ENCODE results near the gene KCTD20. TPM values are rescaled to one million over a fixed set of nuclear protein-coding genes. Genes with fewer than 3 reads are reported as not detected.
A peak's percentile ranks its signal among the peaks of the same experiment; 100 is the strongest.
"Not testable (repeated sequence)": the region's sequence is repeated elsewhere in the genome, so short reads cannot be mapped to it uniquely, and the experiment has no call there.

KCTD20 gene
- total RNA-seq, 6 experiments from 2014 or later, result 53.0 to 81.7 (median 65.4) TPM

- Mint-ChIP-seq H3K4me3 (no peak overlapping the region), H3K27me3 (ENCODE audit: insufficient read depth) (no peaks in the 10 kb centered on the region), H3K4me1 (ENCODE audit: low read depth) (peaks cover 20% of the 10 kb centered on the region)
Measured at GRCh38 chr6:36469148-36469661, 26.4 kb downstream of the KCTD20 start.

GRCh38 chr6:36469946-36470345 is 27.1 kb downstream of the KCTD20 start:
- no peak for DNase-seq
- Mint-ChIP-seq H3K4me3 (no peak overlapping the region), H3K27me3 (ENCODE audit: insufficient read depth) (no peaks in the 10 kb centered on the region), H3K36me3 (ENCODE audit: low read depth) (peaks cover 20% of the 10 kb centered on the region; the same call in 1 of the 2 replicates), H3K4me1 (ENCODE audit: low read depth) (peaks cover 14% of the 10 kb centered on the region), H3K9me3 (no peaks in the 10 kb centered on the region), H3K27ac (no peak overlapping the region)
- no peak for TF ChIP-seq CTCF (IDR thresholded peaks at IDR 0.05)

More at GRCh38 chr6:36469148-36469661, 26.4 kb downstream of the KCTD20 start:
- TF ChIP-seq CTCF (IDR thresholded peaks at IDR 0.05), result no peak
- H3K27ac Mint-ChIP-seq, result peak overlapping the region; percentile 22; the same call in 1 of the 2 replicates
- DNase-seq, result no peak
- peaks cover 13% of the 10 kb centered on the region for H3K36me3 Mint-ChIP-seq (ENCODE audit: low read depth)
- H3K9me3 Mint-ChIP-seq, result no peaks in the 10 kb centered on the region

- Mint-ChIP-seq H3K9me3 (no peaks in the 10 kb centered on the region), H3K36me3 (ENCODE audit: low read depth) (peaks cover 31% of the 10 kb centered on the region), H3K27ac (peak overlapping the region; percentile 32; the same call in 1 of the 2 replicates), H3K27me3 (ENCODE audit: insufficient read depth) (no peaks in the 10 kb centered on the region; the same call in 1 of the 2 replicates), H3K4me1 (ENCODE audit: low read depth) (peaks cover 23% of the 10 kb centered on the region), H3K4me3 (no peak overlapping the region)
- no peak for TF ChIP-seq CTCF (IDR thresholded peaks at IDR 0.05)
- no peak for DNase-seq
Measured at GRCh38 chr6:36478051-36478526, 35.3 kb downstream of the KCTD20 start.

GRCh38 chr6:36479256-36479655 is 36.5 kb downstream of the KCTD20 start:
- Mint-ChIP-seq H3K36me3 (ENCODE audit: low read depth) (peaks cover 39% of the 10 kb centered on the region), H3K27ac (peak overlapping the region; percentile 13; the same call in 1 of the 2 replicates), H3K4me1 (ENCODE audit: low read depth) (peaks cover 23% of the 10 kb centered on the region), H3K4me3 (no peak overlapping the region), H3K27me3 (ENCODE audit: insufficient read depth) (no peaks in the 10 kb centered on the region; the same call in 1 of the 2 replicates), H3K9me3 (no peaks in the 10 kb centered on the region)
- TF ChIP-seq CTCF (IDR thresholded peaks at IDR 0.05), result no peak
- DNase-seq, result peak; percentile 8

- H3K27ac Mint-ChIP-seq; H3K4me3 Mint-ChIP-seq; H3K9me3 Mint-ChIP-seq; DNase-seq; H3K27me3 Mint-ChIP-seq (ENCODE audit: insufficient read depth): not testable (repeated sequence)
- H3K36me3 Mint-ChIP-seq (ENCODE audit: low read depth), result peaks cover 60% of the 10 kb centered on the region
- peaks cover 28% of the 10 kb centered on the region for H3K4me1 Mint-ChIP-seq (ENCODE audit: low read depth)
Measured at GRCh38 chr6:36483326-36483725, 40.5 kb downstream of the KCTD20 start.

- Mint-ChIP-seq H3K27me3 (ENCODE audit: insufficient read depth) (peaks cover 4% of the 10 kb centered on the region; the same call in 1 of the 2 replicates), H3K27ac (no peak overlapping the region), H3K4me1 (ENCODE audit: low read depth) (peaks cover 19% of the 10 kb centered on the region), H3K36me3 (ENCODE audit: low read depth) (peaks cover 69% of the 10 kb centered on the region), H3K4me3 (no peak overlapping the region), H3K9me3 (no peaks in the 10 kb centered on the region)
- DNase-seq, result no peak
- TF ChIP-seq CTCF (IDR thresholded peaks at IDR 0.05), result no peak
Measured at GRCh38 chr6:36484736-36485135, 41.9 kb downstream of the KCTD20 start.

All from HFFc6 (cell line).